Ascending aorta (tissue), 2 donors: ENCODE results near the gene STRBP. TPM values are rescaled to one million over a fixed set of nuclear protein-coding genes. Genes with fewer than 3 reads are reported as not detected.

Source experiments
- DNase-seq, 2 donors: peaks; one replicate each; pipeline ENCODE4 v3.0.0-alpha.2; 2019; ENCODE audit warnings: low spot score in 2 of 2
- H3K27ac ChIP-seq, 2 donors: fragments of 200-600 bp; sonication (generic); one replicate each; pipeline ENCODE4 v1.5.1; 2016 to 2017; ENCODE audit warnings: mild to moderate bottlenecking in 1 of 2
- H3K27me3 ChIP-seq: fragments of 200-600 bp; sonication (generic); one replicate; pipeline ENCODE4 v1.5.1; 2017
- H3K36me3 ChIP-seq, 2 donors: fragments of 200-600 bp; sonication (generic); one replicate each; pipeline ENCODE4 v1.5.1; 2016
- H3K4me1 ChIP-seq, 2 donors: fragments of 200-600 bp; sonication (generic); one replicate each; pipeline ENCODE4 v1.5.1; 2016 to 2017; ENCODE audit warnings: mild to moderate bottlenecking in 1 of 2
- H3K4me3 ChIP-seq, 2 donors: fragments of 200-600 bp; sonication (generic); one replicate each; pipeline ENCODE4 v1.5.1; 2016 to 2017; ENCODE audit warnings: mild to moderate bottlenecking in 1 of 2
- H3K9me3 ChIP-seq, 2 donors: fragments of 200-600 bp; sonication (generic); one replicate each; pipeline ENCODE4 v1.5.1; 2016
- CTCF ChIP-seq, 3 experiments: fragments of 200-600 bp in 2 of 3; fragments of 450-650 bp in 1 of 3; sonication (generic) in 2 of 3; IDR thresholded peaks; one replicate each; pipeline ENCODE4 v1.5.1; 2016 to 2019; ENCODE audit warnings: antibody characterized with exemption in 3 of 3, mild to moderate bottlenecking in 1 of 3, moderate library complexity in 1 of 3
- intact Hi-C: fragments of 100-400 bp; cut with DNase I; formaldehyde crosslinking; loops from one replicate; pipeline ENCODE4 v1.15.1; 2023
- total RNA-seq: library from RNA; depleted of rRNA; stranded (reverse); fragments of >200 nt; gene quantifications from one replicate; pipeline ENCODE4 v1.1.0, GENCODE V29; 2016

Gene STRBP
- total RNA-seq, 1 donor from 2014 or later = 0.43 TPM

- no peaks in the 10 kb centered on the region for H3K27me3 ChIP-seq
- DNase-seq = no peak
- H3K4me3 ChIP-seq = no peak overlapping the region
- H3K9me3 ChIP-seq = no peaks in the 10 kb centered on the region
- H3K36me3 ChIP-seq = no peaks in the 10 kb centered on the region
- no peak for TF ChIP-seq CTCF (IDR thresholded peaks at IDR 0.05)
- no peaks in the 10 kb centered on the region for H3K4me1 ChIP-seq
- no peak overlapping the region for H3K27ac ChIP-seq
- intact Hi-C loops = no loop called here
These were observed 130.2 kb downstream of the STRBP start for GRCh38 chr9:123138163-123138562.

DNA sequence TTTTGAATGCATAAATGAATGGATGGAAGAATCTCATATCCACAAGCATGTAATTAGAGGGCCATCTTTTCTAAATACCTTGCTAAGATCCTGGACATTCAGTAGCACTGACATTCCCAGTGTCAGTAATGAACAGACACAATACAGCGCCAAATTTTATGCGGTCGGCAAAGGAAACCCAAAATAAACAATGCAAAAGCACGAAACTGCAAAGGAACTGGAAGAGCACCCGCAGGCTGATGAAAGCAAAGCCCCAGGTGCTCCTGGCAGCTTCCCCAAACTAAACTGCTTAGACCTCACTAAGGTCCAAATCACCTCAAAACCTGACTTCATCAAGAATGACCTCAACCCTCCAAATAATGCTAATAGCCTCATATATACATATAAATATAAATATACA, 133.0 kb downstream of the STRBP start:
- Histone ChIP-seq H3K36me3 (no peaks in the 10 kb centered on the region), H3K4me1 (no peaks in the 10 kb centered on the region), H3K27ac (no peak overlapping the region), H3K27me3 (no peaks in the 10 kb centered on the region), H3K4me3 (no peak overlapping the region), H3K9me3 (no peaks in the 10 kb centered on the region)
- no peak for DNase-seq
- intact Hi-C loops = no loop called here
- TF ChIP-seq CTCF (IDR thresholded peaks at IDR 0.05) = no peak

- no peak for DNase-seq
- TF ChIP-seq CTCF (IDR thresholded peaks at IDR 0.05) = no peak
- H3K27ac ChIP-seq = no peak overlapping the region
- intact Hi-C loops = no loop called here
- H3K27me3 ChIP-seq = no peaks in the 10 kb centered on the region
- H3K9me3 ChIP-seq = no peaks in the 10 kb centered on the region
- no peaks in the 10 kb centered on the region for H3K4me1 ChIP-seq
- H3K4me3 ChIP-seq = no peak overlapping the region
- H3K36me3 ChIP-seq = no peaks in the 10 kb centered on the region
These were observed 135.7 kb downstream of the STRBP start for GRCh38 chr9:123132696-123133095.

GRCh38 chr9:123131993-123132392, 136.4 kb downstream of the STRBP start:
- no peaks in the 10 kb centered on the region for H3K36me3 ChIP-seq
- no peak for DNase-seq
- no peaks in the 10 kb centered on the region for H3K9me3 ChIP-seq
- no peaks in the 10 kb centered on the region for H3K27me3 ChIP-seq
- no peak for TF ChIP-seq CTCF (IDR thresholded peaks at IDR 0.05)
- H3K27ac ChIP-seq = no peak overlapping the region
- intact Hi-C loops = no loop called here
- H3K4me1 ChIP-seq = no peaks in the 10 kb centered on the region
- no peak overlapping the region for H3K4me3 ChIP-seq

DNA sequence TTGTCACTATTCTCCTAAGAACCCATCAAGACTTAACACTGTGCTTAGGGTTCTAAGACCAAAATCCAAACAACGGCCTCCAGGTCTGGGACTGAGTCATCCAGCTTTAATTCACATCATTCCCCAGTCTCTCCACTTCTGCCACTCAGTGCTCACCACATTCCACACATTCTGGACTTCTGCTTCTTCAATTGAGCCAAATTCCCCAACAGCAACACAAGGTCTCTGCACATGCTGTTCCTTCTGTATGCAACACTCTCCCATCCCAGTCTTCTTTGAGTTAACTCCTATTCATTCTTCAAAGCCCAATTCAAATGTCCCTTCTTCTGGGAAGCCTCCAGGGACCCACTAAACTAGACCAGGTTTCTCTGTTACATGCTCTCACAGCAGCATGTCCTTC, 137.1 kb downstream of the STRBP start:
- intact Hi-C loops = no loop called here
- Histone ChIP-seq H3K4me1 (no peaks in the 10 kb centered on the region), H3K9me3 (no peaks in the 10 kb centered on the region), H3K4me3 (no peak overlapping the region), H3K36me3 (no peaks in the 10 kb centered on the region), H3K27ac (no peak overlapping the region), H3K27me3 (no peaks in the 10 kb centered on the region)
- DNase-seq = no peak
- no peak for TF ChIP-seq CTCF (IDR thresholded peaks at IDR 0.05)

GRCh38 chr9:123129423-123129822, 139.0 kb downstream of the STRBP start:
- intact Hi-C loops = no loop called here
- Histone ChIP-seq H3K27ac (no peak overlapping the region), H3K9me3 (no peaks in the 10 kb centered on the region), H3K4me3 (no peak overlapping the region), H3K4me1 (no peaks in the 10 kb centered on the region), H3K27me3 (no peaks in the 10 kb centered on the region), H3K36me3 (no peaks in the 10 kb centered on the region)
- TF ChIP-seq CTCF (IDR thresholded peaks at IDR 0.05) = no peak
- no peak for DNase-seq
